ENCODE data around the gene TDRD9.
A peak's percentile ranks its signal among the peaks of the same experiment; 100 is the strongest.
"Not testable (repeated sequence)": the region's sequence is repeated elsewhere in the genome, so short reads cannot be mapped to it uniquely, and the experiment has no call there.

TDRD9 gene

GRCh38 chr14:103928011-103928890, at the start of gene TDRD9:
Gene TDRD9, plus strand, starts transcription at chr14:103928456. Its CDS starts 54 bp downstream, at chr14:103928510.
- DNase-seq, result no peak

DNA sequence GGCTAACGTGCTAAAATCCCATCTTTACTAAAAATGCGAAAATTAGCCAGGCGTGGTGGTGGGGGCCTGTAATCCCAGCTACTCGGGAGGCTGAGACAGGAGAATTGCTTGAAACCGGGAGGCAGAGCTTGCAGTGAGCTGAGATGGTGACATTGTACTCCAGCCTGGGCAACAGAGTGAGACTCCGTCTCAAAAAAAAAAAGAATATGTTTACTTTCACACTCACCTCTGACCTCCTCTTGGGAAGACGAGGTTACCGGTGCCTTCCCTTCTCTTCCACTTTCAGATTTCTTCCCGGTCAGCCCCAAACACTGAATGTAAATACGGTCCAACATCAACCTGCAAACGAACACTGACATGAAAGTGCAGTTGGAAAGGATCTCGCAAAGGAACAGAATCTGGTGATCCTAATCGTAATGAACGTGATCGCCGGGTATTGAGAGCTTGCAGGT, 49.1 kb upstream of the TDRD9 start:
- no peak for DNase-seq

- no peak for DNase-seq
These were observed 48.5 kb upstream of the TDRD9 start for GRCh38 chr14:103879570-103880347.

GRCh38 chr14:103880348-103881267, 47.6 kb upstream of the TDRD9 start:
- DNase-seq, result peak in 1 of 2 experiments; percentile 65

DNA sequence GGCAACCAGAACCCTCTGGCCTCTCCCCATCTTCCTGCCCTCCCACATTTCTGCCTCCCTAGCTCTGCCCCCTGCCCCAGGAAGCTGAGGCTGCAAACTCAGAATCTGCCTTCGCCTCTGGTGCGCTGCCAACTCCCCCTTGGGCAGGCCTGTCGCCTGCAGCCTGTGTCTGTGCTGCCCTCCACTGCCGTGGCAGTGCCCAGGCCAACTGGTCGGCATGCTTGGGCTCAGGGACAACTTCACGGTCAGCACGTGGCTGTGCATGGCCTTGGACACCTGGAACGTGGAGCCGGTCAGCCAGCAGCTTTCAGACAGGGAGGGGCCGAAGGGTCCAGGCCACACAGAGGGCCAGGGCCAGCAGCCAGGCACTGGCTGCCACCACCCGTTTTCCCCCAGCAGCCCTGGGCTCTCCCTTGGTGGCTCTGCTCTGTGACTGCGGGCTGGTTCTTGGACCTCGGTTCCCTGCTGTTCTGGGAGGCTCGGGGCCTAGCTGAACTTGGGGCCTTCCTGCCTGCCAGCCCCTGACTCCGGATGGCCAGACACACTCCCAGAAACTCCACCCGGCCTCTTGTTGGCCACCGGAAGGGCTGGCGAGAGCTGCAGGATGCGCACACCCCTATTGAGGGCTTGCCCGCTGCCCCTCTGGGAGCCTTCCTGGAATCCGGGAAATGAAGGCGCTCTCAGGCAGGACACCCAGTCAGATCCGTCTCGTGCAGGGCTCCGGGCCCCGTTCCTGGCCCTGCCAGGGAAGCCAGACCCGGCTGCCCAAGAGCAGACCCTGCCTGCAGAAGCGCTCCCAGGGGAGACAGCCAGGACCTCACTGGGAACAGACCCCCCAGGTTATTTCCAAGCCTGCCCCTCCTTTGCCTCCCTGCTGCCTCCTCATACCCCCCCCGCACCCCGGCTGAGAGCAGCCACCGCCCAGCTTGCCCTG, 46.7 kb upstream of the TDRD9 start:
- no peak for DNase-seq

- DNase-seq, result no peak
These were observed 45.6 kb upstream of the TDRD9 start for GRCh38 chr14:103882503-103883262.

GRCh38 chr14:103883263-103883523, 45.1 kb upstream of the TDRD9 start:
- DNase-seq, result no peak

GRCh38 chr14:103884854-103885253, 43.4 kb upstream of the TDRD9 start:
- no peak for DNase-seq

GRCh38 chr14:103885509-103885932, 42.7 kb upstream of the TDRD9 start:
- no peak for DNase-seq

DNA sequence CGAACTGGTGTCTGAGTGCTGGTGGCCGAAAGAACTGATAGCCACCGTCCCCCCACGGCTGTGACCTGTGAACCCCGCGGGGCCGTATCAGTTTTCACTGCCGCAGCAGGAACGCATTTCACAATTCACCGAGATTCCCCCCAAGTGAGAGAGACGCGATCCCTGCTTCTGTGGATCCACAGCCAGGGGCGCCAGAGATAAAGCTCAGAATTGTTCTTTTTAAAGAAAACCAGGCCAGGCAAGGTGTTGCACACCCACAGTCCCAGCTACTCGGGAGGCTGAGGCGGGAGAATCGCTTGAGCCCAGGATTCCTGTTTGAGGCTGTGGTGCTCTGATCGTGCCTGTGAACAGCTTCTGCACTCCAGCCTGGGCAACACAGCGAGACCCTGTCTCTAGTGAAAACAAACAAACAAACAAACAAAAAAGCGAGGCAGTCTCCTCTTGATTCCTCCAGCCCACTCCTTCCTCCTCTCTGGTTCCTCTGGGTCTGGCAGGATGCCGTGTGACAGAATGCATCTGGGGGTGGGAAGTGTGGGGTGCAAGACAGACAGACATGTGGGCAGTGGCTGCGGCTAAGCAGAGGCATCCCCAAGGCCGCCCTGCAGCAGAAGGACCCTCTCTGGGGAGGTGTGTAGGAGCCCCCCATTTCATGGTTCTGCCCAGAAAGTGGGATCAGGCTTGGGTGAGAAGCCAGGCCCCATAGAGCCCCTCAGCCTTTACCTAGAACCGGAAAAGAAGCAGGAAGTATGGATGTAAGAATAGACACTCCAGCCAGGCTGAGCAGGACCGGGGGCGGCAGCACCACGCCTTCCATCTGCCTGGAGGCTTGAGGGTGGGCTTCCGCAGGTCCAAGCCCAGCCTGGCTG, 41.7 kb upstream of the TDRD9 start:
- DNase-seq, result no peak

GRCh38 chr14:103887170-103887501, 41.1 kb upstream of the TDRD9 start:
- DNase-seq, result no peak

- no peak for DNase-seq
These were observed 40.6 kb upstream of the TDRD9 start for GRCh38 chr14:103887557-103888115.

GRCh38 chr14:103889002-103889312, 39.3 kb upstream of the TDRD9 start:
- DNase-seq, result not testable (repeated sequence)

DNA sequence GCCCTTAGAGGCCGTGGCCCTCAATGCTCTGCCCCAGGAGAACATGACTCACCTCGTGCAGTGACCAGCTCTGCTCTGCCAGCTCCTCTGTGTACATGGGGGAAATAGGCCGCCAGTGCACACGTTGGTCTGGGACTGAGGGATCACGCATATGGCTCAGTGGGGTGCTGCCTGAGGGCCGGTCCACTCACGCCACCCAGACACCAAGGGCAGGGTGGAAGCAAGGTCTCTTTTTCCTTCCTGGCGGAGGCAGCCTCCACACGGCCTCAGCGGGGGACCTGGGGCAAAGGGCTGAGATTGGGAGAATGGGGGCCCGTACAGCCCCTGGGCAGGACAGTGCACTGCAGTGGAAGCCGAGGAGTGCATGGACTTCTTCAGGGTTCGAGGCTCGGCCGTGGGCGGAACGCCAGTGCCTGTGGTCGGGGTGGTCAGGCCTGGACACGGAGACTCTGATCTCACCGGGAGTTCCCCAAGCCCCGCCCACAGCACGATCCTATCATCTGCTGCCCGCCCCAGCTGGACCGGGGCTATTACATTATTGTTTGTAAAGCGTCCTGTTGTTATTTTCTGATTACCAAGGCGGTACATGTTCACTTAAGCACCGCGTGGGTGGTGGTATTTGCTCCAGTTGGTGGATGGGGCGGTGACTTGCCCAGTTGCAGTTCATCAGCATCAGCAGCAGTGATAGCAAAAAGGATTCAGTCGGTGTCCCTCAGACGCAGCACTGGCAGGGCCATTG, 38.8 kb upstream of the TDRD9 start:
- DNase-seq, result no peak

DNA sequence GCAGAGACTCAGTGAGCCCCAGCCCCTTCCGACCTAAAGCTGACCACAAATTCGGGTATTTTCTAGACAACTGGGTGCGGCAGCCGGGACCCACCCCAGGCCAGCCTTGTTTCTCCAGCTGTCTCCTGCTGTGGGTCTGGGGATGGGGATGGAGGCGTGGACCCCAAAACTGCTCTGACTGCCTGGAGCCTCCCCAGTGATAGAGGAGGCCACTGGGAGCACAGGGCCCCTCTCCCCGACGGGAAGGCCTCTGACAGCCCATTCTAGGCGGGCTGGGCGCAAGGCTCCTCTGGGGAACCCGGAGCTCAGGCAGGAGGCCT, 38.2 kb upstream of the TDRD9 start:
- no peak for DNase-seq

- no peak for DNase-seq
These were observed 37.2 kb upstream of the TDRD9 start for GRCh38 chr14:103890821-103891666.

DNA sequence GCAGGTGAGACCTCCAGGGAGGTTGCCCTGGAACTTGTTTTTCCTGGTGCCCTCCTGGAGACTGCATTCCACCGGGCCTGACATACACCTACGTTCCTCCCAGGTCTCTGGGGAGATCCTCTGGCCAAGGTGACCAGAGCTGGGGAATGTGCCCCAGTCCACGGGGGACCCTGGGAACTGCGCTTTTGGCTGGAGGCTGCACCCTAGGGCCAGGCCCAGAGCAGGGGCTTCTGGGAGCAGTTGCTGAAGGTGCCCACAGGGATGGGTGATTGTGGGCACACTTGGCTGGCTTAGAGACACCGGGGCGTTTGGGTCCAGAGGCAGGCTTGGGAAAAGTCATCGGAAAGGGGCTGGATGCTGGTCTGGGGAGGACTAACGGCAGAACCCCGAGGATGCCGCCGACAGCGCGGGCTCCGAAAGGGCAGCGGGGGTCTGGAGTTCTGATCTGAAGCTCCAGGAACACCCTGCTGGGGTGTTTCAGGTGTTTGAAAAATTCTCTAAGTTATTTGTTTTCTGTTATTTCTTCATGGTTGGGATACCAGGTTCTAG, 36.5 kb upstream of the TDRD9 start:
- DNase-seq, result no peak

DNA sequence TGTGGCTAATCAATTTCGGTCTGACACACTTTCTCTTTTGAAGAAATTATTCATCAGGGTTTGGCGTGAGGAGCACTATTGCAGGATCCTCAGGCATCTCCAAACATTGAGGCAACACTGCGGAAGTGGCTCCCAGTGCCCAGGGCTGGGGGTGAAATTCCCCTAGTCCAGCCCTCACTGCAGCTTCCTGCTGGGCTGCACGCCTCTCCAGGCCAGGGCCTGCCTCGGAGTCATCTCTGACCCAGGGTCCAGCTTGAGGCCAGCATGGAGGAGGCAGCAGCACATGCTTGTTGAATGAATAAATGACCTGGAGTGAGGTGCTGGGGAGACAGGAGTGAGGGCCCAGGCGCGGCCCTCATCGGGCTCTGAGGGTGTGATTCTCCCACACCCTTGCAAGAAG, 36.0 kb upstream of the TDRD9 start:
- no peak for DNase-seq

Data from NCI-H446 (cell line).